GM10266 (cell line): ENCODE data around the gene PRAMEF12.
A peak's percentile ranks its signal among the peaks of the same experiment; 100 is the strongest.

Source experiments
- DNase-seq: peaks from one replicate; pipeline ENCODE4 v3.0.0; 2012; ENCODE audit errors: extremely low spot score
- TF ChIP-seq, protein P1 (sequence below): IDR thresholded peaks from 2 replicates; pipeline ENCODE4 v1.5.1; 2012; ENCODE audit warnings: mild to moderate bottlenecking, low read depth; ENCODE audit not compliant: control insufficient read depth, insufficient read depth; ENCODE audit errors: missing control alignments

Gene PRAMEF12

DNA sequence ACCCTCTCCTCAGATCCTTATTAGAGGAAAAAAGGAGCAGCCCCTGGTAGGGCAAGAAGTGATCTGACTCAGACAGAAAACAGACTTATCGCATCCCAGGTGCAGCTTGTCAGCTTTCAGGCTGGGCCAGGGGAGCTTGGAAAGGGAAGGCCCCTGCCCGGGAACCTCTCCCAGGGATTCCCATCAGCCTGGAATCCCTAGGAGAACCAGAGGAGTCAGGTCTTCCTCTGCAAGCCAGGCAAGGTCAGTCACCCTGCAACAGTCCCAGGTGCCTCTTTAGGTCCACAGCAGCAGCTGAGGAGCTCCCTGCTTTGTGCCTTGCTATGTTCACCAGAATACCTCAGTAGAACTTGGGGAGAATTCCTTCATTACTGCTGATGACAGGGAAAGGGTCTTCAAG lies 2.9 kb upstream of the PRAMEF12 start:
- TF ChIP-seq, protein P1, sequence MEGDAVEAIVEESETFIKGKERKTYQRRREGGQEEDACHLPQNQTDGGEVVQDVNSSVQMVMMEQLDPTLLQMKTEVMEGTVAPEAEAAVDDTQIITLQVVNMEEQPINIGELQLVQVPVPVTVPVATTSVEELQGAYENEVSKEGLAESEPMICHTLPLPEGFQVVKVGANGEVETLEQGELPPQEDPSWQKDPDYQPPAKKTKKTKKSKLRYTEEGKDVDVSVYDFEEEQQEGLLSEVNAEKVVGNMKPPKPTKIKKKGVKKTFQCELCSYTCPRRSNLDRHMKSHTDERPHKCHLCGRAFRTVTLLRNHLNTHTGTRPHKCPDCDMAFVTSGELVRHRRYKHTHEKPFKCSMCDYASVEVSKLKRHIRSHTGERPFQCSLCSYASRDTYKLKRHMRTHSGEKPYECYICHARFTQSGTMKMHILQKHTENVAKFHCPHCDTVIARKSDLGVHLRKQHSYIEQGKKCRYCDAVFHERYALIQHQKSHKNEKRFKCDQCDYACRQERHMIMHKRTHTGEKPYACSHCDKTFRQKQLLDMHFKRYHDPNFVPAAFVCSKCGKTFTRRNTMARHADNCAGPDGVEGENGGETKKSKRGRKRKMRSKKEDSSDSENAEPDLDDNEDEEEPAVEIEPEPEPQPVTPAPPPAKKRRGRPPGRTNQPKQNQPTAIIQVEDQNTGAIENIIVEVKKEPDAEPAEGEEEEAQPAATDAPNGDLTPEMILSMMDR = no peak
- no peak for DNase-seq

DNA sequence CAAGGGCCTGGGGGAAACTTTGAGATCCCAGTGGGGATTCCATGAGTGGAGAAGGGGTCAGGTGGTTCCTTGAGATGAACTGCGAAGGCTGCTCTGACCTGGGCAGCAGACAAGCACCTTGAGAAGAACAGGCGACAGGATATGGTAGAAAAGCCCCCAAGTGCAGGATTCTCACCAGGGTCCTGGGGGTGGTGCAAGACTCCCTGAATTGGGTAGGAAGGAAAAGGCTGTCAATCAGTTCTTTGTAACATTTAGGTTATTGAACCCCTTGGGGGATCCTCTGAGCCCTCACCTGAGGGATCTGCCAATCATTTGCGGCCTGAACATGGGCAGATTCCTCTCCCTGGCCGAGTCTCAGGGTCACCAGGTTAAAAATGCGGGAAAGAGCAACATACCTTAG lies 2.4 kb upstream of the PRAMEF12 start:
- TF ChIP-seq, protein P1 = no peak

DNA sequence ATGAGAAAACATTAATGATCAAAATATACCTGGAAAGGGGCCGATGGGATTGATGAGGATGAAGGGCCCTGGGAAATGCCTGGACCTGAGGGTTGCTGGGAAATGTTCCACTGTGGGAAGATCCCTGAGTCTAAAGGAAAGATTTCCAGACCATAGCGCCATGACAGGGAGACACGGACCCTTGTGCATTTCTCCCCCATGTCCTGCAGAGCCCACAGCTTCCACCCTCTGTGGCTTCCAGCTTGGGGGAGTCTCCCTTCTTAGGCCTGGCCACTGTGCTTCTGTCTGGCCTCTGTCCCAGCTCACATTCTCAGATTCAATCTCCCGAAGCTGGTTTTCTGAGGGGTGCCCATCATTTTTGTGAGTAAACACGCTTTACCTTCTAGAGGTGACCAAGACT lies 1.0 kb upstream of the PRAMEF12 start:
- DNase-seq = peak; percentile 1
- TF ChIP-seq, protein P1 = no peak

More for the DNA sequence above, 2.4 kb upstream of the PRAMEF12 start:
- no peak for DNase-seq

GRCh38 chr1:12774801-12775345 lies 1.3 kb downstream of the PRAMEF12 start:
- TF ChIP-seq, protein P1 = no peak
- no peak for DNase-seq

GRCh38 chr1:12775443-12775842 lies 1.9 kb downstream of the PRAMEF12 start:
- TF ChIP-seq, protein P1 = no peak
- no peak for DNase-seq

DNA sequence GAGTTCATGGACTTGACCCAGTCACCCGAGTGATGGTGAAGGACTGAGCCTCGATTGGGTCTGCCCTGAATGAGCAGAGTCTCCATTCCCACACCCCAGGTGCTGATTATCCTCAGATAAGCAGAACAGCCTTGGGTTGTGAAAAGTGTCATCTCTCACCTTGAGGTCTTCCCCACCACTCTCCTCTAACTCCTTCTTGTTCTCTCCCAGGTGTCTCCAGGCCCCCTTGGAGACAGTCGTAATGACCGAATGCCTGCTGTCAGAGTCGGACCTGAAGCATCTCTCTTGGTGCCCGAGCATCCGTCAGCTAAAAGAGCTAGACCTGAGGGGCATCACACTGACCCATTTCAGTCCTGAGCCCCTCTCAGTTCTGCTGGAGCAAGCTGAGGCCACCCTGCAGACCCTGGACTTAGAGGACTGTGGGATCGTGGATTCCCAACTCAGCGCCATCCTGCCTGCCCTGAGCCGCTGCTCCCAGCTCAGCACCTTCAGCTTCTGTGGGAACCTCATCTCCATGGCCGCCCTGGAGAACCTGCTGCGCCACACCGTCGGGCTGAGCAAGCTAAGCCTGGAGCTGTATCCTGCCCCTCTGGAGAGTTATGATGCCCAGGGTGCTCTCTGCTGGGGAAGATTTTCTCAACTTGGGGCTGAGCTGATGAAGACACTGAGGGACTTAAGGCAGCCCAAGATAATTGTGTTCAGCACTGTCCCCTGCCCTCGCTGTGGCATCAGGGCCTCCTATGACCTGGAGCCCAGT lies 3.4 kb downstream of the PRAMEF12 start:
- no peak for DNase-seq
- TF ChIP-seq, protein P1 = no peak

DNA sequence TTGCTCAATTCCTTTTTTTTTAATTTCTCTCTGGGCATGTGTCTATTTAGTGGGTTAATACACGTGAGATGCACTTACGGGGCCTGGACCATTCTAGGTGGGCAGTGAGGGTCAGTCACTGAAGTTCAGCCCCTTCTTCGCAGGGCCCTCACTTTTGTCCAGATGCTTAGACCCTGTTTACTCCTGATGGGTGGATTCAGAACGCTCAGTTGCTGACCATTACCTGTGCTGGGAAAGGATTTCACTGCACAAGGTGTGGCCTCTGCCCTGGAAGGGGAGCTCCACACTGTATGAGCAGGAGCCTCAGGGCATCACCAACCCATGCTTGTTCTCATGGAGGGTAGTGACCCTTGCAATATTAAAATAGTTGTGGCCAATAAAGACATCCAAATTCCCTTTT lies 4.5 kb downstream of the PRAMEF12 start:
- DNase-seq = peak; percentile 1
- TF ChIP-seq, protein P1 = no peak
